LNCaP clone FGC (cell line): Measurements from ENCODE around the gene MAP4K4.
"Not testable (repeated sequence)": the region's sequence is repeated elsewhere in the genome, so short reads cannot be mapped to it uniquely, and the experiment has no call there.

Experiments used
- DNase-seq: peaks from one replicate; pipeline ENCODE4 v3.0.0-alpha.2; 2011; ENCODE audit warnings: low read depth
- H3K4me3 ChIP-seq: 2 replicates; pipeline ENCODE4 v1.5.1; 2011; ENCODE audit warnings: mild to moderate bottlenecking, low read depth, low read length, control low read depth
- TF ChIP-seq, protein P1 (sequence below): IDR thresholded peaks from 2 replicates; pipeline ENCODE4 v1.5.1; 2012; ENCODE audit warnings: mild to moderate bottlenecking; ENCODE audit not compliant: control insufficient read depth, insufficient read depth; ENCODE audit errors: extremely low read depth

Gene MAP4K4

DNA sequence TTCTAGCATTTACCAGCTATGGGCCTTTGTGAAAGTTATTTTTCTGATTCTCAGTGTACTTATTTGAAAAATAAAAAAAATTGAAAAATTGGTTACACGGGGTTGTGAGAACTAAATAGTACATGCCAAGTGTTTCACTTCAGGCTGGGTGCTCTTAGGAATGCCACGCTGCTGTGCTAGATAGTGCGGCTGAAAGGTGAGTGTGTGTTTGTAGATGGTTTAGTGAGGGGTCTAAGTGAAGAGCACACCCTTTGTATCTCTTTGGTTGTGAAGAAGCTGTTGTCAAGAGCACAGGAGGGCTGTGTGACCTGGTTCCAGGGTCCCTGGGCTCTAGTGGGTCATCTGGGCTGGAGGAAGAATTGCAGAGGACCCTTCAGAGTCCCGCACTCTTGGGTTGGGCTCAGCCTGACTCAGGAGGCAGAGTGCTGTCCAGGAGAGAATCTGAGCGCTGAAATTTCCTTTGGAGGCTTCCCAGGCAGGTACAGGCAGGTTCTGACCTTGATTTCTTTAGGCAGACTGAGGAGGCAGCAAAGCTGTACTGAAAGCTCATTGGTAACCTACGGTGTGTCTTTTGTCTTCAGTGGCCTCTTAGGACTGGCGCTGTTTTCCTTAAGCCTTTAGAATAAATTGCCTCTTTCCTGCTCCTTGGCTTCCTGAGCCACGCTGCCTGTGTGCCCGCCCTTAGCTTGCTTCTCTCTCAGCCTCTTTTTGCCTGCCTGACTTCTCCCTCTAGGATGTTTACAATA lies 44.4 kb downstream of the MAP4K4 start:
- TF ChIP-seq, protein P1, sequence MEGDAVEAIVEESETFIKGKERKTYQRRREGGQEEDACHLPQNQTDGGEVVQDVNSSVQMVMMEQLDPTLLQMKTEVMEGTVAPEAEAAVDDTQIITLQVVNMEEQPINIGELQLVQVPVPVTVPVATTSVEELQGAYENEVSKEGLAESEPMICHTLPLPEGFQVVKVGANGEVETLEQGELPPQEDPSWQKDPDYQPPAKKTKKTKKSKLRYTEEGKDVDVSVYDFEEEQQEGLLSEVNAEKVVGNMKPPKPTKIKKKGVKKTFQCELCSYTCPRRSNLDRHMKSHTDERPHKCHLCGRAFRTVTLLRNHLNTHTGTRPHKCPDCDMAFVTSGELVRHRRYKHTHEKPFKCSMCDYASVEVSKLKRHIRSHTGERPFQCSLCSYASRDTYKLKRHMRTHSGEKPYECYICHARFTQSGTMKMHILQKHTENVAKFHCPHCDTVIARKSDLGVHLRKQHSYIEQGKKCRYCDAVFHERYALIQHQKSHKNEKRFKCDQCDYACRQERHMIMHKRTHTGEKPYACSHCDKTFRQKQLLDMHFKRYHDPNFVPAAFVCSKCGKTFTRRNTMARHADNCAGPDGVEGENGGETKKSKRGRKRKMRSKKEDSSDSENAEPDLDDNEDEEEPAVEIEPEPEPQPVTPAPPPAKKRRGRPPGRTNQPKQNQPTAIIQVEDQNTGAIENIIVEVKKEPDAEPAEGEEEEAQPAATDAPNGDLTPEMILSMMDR: no peak
- H3K4me3 ChIP-seq: no peak overlapping the region
- DNase-seq: no peak

DNA sequence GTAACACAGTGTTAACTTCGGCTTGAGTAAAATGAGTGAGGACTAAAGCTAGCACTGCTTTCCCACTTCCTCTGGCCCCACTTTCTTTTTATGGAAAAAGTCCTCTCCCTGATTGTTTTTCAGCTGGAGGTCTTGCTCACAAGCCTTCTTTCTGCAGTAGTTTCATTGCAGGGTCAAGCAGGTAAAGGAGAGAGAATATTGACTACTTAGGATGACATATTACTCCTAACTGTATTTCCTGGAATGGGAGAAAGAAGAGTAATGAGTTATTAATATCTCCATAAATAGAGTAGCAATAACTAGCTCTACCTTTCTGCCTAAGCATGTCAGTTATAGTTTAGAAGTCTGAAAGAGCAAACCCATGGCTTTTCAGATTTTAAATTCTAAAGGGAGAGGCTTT lies 45.0 kb downstream of the MAP4K4 start:
- TF ChIP-seq, protein P1: no peak
- DNase-seq: no peak
- H3K4me3 ChIP-seq: no peak overlapping the region

DNA sequence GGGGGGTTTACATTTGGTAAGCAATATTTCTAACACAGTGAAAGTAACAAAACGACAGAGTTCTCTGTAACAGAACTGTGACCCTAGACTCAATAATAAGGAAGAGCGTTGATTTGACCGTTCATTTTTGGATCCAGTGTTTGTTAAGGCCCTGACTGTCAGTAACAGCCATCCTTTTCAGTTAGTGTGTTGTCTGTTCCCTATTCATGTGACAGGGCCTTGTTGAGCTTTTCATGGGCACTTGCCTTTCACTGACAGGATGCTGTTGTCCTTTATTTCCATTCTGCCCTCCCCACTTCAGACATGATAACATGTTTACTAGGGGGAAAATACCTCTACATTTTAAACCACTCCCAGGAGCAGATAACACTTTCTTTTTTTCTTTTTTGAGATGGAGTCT lies 45.8 kb downstream of the MAP4K4 start:
- DNase-seq: no peak
- H3K4me3 ChIP-seq: no peak overlapping the region
- TF ChIP-seq, protein P1: no peak

GRCh38 chr2:101744832-101745231 lies 47.3 kb downstream of the MAP4K4 start:
- no peak for DNase-seq
- no peak overlapping the region for H3K4me3 ChIP-seq
- TF ChIP-seq, protein P1: no peak

DNA sequence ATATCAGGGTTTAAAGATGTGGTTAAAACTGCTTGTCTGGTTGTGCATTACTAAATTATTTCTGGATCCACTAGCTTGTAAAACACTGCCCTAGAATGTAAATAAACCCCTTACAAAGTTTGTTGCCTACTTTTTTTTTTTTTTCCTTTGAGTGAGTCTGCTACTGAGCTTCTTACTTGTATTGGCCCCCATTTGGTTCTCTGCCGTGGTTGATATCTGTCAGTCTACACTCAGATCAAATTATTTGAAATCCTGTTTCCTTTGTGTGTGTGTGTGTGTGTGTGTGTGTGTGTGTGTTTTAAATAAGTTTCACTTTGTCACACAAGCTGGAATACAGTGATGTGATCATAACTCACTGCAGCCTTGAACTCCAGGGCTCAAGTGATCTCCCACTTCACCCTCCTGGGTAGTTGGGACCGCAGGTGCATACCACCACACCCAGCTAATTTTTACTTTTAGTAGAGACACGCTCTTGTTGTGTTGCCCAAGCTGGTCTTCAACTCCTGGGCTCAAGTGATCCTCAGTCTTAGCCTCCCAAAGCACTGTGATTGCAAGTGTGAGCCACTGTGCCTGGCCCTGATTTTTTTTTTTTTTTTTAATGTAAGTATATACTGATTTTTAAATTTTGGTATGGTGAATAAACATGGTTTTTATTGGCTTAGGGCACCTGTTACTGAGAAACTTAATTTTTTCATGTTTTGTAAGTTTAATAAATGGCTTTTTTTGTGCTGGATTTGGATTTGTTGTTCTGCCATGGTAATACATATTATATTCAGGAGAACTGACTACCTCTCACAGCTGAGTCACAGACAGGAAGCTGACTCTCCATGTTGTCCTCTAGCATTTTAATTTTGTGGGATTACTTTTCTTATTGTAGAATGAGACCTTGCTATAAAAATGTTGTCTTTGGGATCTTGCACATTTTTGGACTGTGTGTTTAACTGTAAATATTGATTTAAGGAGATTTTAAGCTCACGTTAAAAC lies 48.5 kb downstream of the MAP4K4 start:
- TF ChIP-seq, protein P1: no peak
- no peak overlapping the region for H3K4me3 ChIP-seq
- DNase-seq: no peak

- TF ChIP-seq, protein P1: no peak
- H3K4me3 ChIP-seq: no peak overlapping the region
- DNase-seq: no peak
Observed at GRCh38 chr2:101748000-101748399, 50.5 kb downstream of the MAP4K4 start.

DNA sequence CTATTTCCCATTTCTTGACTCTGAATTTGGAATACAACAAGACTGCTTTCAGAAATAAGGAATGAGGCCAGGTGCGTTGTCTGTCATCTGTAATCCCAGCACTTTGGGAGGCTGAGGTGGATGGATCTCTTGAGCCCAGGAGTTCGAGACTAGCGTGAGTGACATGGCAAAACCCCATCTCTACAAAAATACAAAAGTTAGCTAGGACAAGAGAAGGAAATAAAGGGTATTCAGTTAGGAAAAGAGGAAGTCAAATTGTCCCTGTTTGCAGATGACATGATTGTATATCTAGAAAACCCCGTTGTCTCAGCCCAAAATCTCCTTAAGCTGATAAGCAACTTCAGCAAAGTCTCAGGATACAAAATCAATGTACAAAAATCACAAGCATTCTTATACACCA lies 51.0 kb downstream of the MAP4K4 start:
- DNase-seq, H3K4me3 ChIP-seq: not testable (repeated sequence)
